Measurements from ENCODE around the gene FETUB. TPM values are rescaled to one million over a fixed set of nuclear protein-coding genes. Genes with fewer than 3 reads are reported as not detected.

FETUB gene
- total RNA-seq, 1 experiment from 2014 or later = not detected

DNA sequence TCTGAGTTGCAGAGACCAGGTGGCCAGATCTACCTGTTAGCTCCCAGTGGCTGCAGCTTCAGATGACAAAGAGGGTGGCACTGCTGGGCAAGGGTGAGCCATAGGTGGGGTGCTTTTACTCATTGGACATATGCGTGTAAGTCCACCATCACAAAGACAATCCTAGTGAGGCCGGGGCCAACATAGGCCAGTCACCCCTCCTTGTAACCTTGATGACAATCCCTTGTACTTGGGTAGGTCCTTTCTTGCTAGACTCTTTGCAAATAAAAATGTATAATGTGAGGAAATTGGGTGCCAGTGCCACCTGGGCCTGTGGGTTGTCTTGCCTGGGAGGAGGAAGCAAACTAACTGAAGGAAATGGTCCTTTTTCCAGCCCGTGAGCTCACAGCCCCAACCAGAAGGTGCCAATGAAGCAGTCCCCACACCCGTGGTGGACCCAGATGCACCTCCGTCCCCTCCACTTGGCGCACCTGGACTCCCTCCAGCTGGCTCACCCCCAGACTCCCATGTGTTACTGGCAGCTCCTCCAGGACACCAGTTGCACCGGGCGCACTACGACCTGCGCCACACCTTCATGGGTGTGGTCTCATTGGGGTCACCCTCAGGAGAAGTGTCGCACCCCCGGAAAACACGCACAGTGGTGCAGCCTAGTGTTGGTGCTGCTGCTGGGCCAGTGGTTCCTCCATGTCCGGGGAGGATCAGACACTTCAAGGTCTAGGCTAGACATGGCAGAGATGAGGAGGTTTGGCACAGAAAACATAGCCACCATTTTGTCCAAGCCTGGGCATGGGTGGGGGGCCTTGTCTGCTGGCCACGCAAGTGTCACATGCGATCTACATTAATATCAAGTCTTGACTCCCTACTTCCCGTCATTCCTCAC is 19.7 kb upstream of the FETUB start:
- POLR2A ChIA-PET = no interaction called here
- H2AFZ ChIP-seq (ENCODE audit: low read depth, low read length, poor library complexity, severe bottlenecking) = no peak overlapping the region
- no peak for DNase-seq (ENCODE audit: low read depth, low spot score)
- TF ChIP-seq POLR2A (IDR thresholded peaks at IDR 0.05; ENCODE audit: borderline replicate concordance, extremely low read depth, insufficient read depth, insufficient read length) (no peak), TCF7L2 (IDR thresholded peaks at IDR 0.05; ENCODE audit: borderline replicate concordance, extremely low read depth, insufficient read depth, insufficient read length) (no peak), EGR1 (IDR thresholded peaks at IDR 0.05; ENCODE audit: low read depth) (no peak), ZFX (IDR thresholded peaks at IDR 0.05) (no peak)
- TF ChIP-seq, protein P1, sequence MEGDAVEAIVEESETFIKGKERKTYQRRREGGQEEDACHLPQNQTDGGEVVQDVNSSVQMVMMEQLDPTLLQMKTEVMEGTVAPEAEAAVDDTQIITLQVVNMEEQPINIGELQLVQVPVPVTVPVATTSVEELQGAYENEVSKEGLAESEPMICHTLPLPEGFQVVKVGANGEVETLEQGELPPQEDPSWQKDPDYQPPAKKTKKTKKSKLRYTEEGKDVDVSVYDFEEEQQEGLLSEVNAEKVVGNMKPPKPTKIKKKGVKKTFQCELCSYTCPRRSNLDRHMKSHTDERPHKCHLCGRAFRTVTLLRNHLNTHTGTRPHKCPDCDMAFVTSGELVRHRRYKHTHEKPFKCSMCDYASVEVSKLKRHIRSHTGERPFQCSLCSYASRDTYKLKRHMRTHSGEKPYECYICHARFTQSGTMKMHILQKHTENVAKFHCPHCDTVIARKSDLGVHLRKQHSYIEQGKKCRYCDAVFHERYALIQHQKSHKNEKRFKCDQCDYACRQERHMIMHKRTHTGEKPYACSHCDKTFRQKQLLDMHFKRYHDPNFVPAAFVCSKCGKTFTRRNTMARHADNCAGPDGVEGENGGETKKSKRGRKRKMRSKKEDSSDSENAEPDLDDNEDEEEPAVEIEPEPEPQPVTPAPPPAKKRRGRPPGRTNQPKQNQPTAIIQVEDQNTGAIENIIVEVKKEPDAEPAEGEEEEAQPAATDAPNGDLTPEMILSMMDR (IDR thresholded peaks at IDR 0.05 in 2 of 3, conservative IDR thresholded peaks at IDR 0.05 in 1 of 3; ENCODE audit: borderline replicate concordance in 1 of 3, insufficient read depth in 1 of 3, low read depth in 2 of 3, low read length in 2 of 3) = no peak
- no peak overlapping the region for H3K9ac ChIP-seq (ENCODE audit: low read length)
- no peak overlapping the region for H3K27ac ChIP-seq (ENCODE audit: low read depth, low read length)
- no peak overlapping the region for H3K4me3 ChIP-seq (replicated peaks in 1 of 2; ENCODE audit: low read depth in 1 of 2, low read length in 2 of 2)
- no peak for ATAC-seq
- H4K20me1 ChIP-seq (ENCODE audit: insufficient read depth) = no peaks in the 10 kb centered on the region
- no peaks in the 10 kb centered on the region for H3K36me3 ChIP-seq (ENCODE audit: control insufficient read depth in 1 of 2, insufficient read depth in 2 of 2, low read length in 2 of 2)
- CTCF ChIA-PET = no interaction called here
- no peak overlapping the region for H3K4me2 ChIP-seq (ENCODE audit: low read length)
- intact Hi-C loops (cut with micrococcal nuclease) = no loop called here
- no peaks in the 10 kb centered on the region for H3K9me2 ChIP-seq (ENCODE audit: insufficient read depth)
- H3K27me3 ChIP-seq (ENCODE audit: insufficient read depth, low read length) = no peaks in the 10 kb centered on the region
- BruUV-seq (replicated peaks) = no TSS peak
- no peaks in the 10 kb centered on the region for H3K79me2 ChIP-seq (ENCODE audit: insufficient read depth, low read length)
- H3K9me3 ChIP-seq (ENCODE audit: control insufficient read depth in 1 of 2, insufficient read depth in 1 of 2, low read depth in 1 of 2, low read length in 2 of 2) = no peaks in the 10 kb centered on the region
- H3K4me1 ChIP-seq (ENCODE audit: control insufficient read depth in 1 of 2, insufficient read depth in 2 of 2, low read length in 2 of 2) = peaks cover 2 to 12% of the 10 kb centered on the region in 2 experiments; a peak in 2 of 4 replicates
- RAD21 ChIA-PET (ENCODE audit: low non-redundant PET in 1 of 2, low total read pairs in 2 of 2, uncharacterized antibody in 2 of 2, unreplicated experiment in 2 of 2) = no interaction called here

Measured in HCT116 (cell line).